Measurements from ENCODE around the gene C5AR2.
"Not testable (repeated sequence)": the region's sequence is repeated elsewhere in the genome, so short reads cannot be mapped to it uniquely, and the experiment has no call there.

The C5AR2 gene

GRCh38 chr19:47363758-47364531 is 32.0 kb downstream of the C5AR2 start:
- DNase-seq (ENCODE audit: low read depth): no peak

GRCh38 chr19:47365455-47365854 is 33.5 kb downstream of the C5AR2 start:
- DNase-seq (ENCODE audit: low read depth): not testable (repeated sequence)

GRCh38 chr19:47370045-47370611 is 38.2 kb downstream of the C5AR2 start:
- no peak for DNase-seq (ENCODE audit: low read depth)

- DNase-seq (ENCODE audit: low read depth): no peak
These were observed 39.3 kb downstream of the C5AR2 start for GRCh38 chr19:47371261-47371660.

- DNase-seq (ENCODE audit: low read depth): no peak
These were observed 40.6 kb downstream of the C5AR2 start for GRCh38 chr19:47372603-47373002.

GRCh38 chr19:47373246-47374240 is 41.6 kb downstream of the C5AR2 start:
- DNase-seq (ENCODE audit: low read depth): no peak

GRCh38 chr19:47374876-47375693 is 43.1 kb downstream of the C5AR2 start:
- DNase-seq (ENCODE audit: low read depth): no peak

GRCh38 chr19:47375694-47376588 is 44.0 kb downstream of the C5AR2 start:
- no peak for DNase-seq (ENCODE audit: low read depth)

- no peak for DNase-seq (ENCODE audit: low read depth)
These were observed 44.7 kb downstream of the C5AR2 start for GRCh38 chr19:47376589-47377144.

- no peak for DNase-seq (ENCODE audit: low read depth)
These were observed 45.3 kb downstream of the C5AR2 start for GRCh38 chr19:47377208-47377701.

GRCh38 chr19:47377801-47378200 is 45.8 kb downstream of the C5AR2 start:
- DNase-seq (ENCODE audit: low read depth): no peak

- no peak for DNase-seq (ENCODE audit: low read depth)
These were observed 46.3 kb downstream of the C5AR2 start for GRCh38 chr19:47378246-47378645.

GRCh38 chr19:47379381-47379938 is 47.5 kb downstream of the C5AR2 start:
- no peak for DNase-seq (ENCODE audit: low read depth)

- DNase-seq (ENCODE audit: low read depth): no peak
These were observed 48.6 kb downstream of the C5AR2 start for GRCh38 chr19:47380559-47380958.

- DNase-seq (ENCODE audit: low read depth): no peak
These were observed 49.1 kb downstream of the C5AR2 start for GRCh38 chr19:47381121-47381520.

GRCh38 chr19:47381653-47382279 is 49.8 kb downstream of the C5AR2 start:
- no peak for DNase-seq (ENCODE audit: low read depth)

GRCh38 chr19:47383890-47384289 is 51.9 kb downstream of the C5AR2 start:
- not testable (repeated sequence) for DNase-seq (ENCODE audit: low read depth)

GRCh38 chr19:47384533-47384932 is 52.6 kb downstream of the C5AR2 start:
- DNase-seq (ENCODE audit: low read depth): not testable (repeated sequence)

- not testable (repeated sequence) for DNase-seq (ENCODE audit: low read depth)
These were observed 54.6 kb downstream of the C5AR2 start for GRCh38 chr19:47386582-47386981.
